K562 (cell line): Measurements from ENCODE around the gene C13orf42. TPM values are rescaled to one million over a fixed set of nuclear protein-coding genes. Genes with fewer than 3 reads are reported as not detected.

Experiments
- ATAC-seq: fragments of 200-7000 bp; cut with Tn5 transposase; 3 replicates; pipeline ENCODE4 v1.9.1; 2020; ENCODE audit warnings: moderate library complexity
- BruUV-seq: library from RNA; stranded (reverse); fragments of 400-500 nt; replicated peaks from 2 replicates; lab custom pipeline; 2021; lab: Mats Ljungman, UMichigan
- CTCF ChIA-PET: fragments of 300-600 bp; formaldehyde crosslinking; extraction: SDS; loops from one replicate; lab custom pipeline; 2021; ENCODE audit warnings: low intra/inter-chr PET ratio; lab: Yijun Ruan, JAX
- POLR2A ChIA-PET: fragments of 300-600, 350-650 bp; sonication (Branson Sonifier 250); formaldehyde crosslinking; extraction: SDS; loops from one replicate; lab custom pipeline; 2021; ENCODE audit warnings: antibody characterized with exemption, inconsistent platforms; lab: Yijun Ruan, JAX
- DNase-seq, 4 experiments: peaks; one replicate each; pipeline versions ENCODE4 v3.0.0 to v3.0.0-alpha.2; 2011 to 2018; ENCODE audit warnings: low spot score in 3 of 4, mixed read lengths in 3 of 4; ENCODE audit errors: extremely low read depth in 1 of 4
- FAIRE-seq: peaks from 2 replicates; lab custom pipeline; 2011; peaks lifted over from hg19 to GRCh38; lab: Jason Lieb, UNC
- H2AFZ ChIP-seq: 2 replicates; pipeline ENCODE4 v1.6.0; 2011; ENCODE audit warnings: low read depth, low read length, control low read depth, inconsistent platforms
- H3K27ac ChIP-seq: fragments of 200-600 bp; 3 replicates; pipeline ENCODE4 v1.8.0; 2011; ENCODE audit warnings: low read depth, mild to moderate bottlenecking, control low read depth, inconsistent platforms, low read length, moderate library complexity, mixed read lengths; ENCODE audit errors: extremely low read depth
- H3K27me3 ChIP-seq, 2 experiments: fragments of 300-600 bp in 1 of 2; 2 replicates in 1 of 2; 3 replicates in 1 of 2; pipeline versions ENCODE4 v1.6.0 to v1.8.0; 2011; ENCODE audit warnings: inconsistent platforms in 2 of 2, low read length in 2 of 2, mild to moderate bottlenecking in 1 of 2, mixed read lengths in 1 of 2, moderate library complexity in 1 of 2; ENCODE audit not compliant: control insufficient read depth in 2 of 2, insufficient read depth in 2 of 2
- H3K36me3 ChIP-seq: fragments of 300-600 bp; 3 replicates; pipeline ENCODE4 v1.8.0; 2011; ENCODE audit warnings: mild to moderate bottlenecking, low read length, inconsistent platforms; ENCODE audit not compliant: control insufficient read depth, insufficient read depth
- H3K4me1 ChIP-seq, 2 experiments: fragments of 200-600 bp in 1 of 2; replicated peaks in 1 of 2; 2 replicates in 1 of 2; 3 replicates in 1 of 2; pipeline versions ENCODE4 v1.5.1 to v1.8.0; 2011; ENCODE audit warnings: inconsistent platforms in 2 of 2, low read length in 2 of 2, mild to moderate bottlenecking in 1 of 2, mixed read lengths in 1 of 2, moderate library complexity in 1 of 2; ENCODE audit not compliant: control insufficient read depth in 2 of 2, insufficient read depth in 2 of 2
- H3K4me2 ChIP-seq: 2 replicates; pipeline ENCODE4 v1.6.1; 2011; ENCODE audit warnings: low read length, control low read depth, inconsistent platforms, mixed read lengths; ENCODE audit not compliant: insufficient read depth
- H3K4me3 ChIP-seq: fragments of 200-600 bp; sonication (generic), shearing (Covaris generic); 2 replicates; pipeline ENCODE4 v1.5.1; 2016; ENCODE audit warnings: control low read depth, inconsistent platforms
- H3K79me2 ChIP-seq: fragments of 200-600 bp; 3 replicates; pipeline ENCODE4 v1.8.0; 2011; ENCODE audit warnings: low read length, inconsistent platforms; ENCODE audit not compliant: control insufficient read depth, insufficient read depth
- H3K9ac ChIP-seq, 2 experiments: 2 replicates each; pipeline versions ENCODE4 v1.6.0 to v1.6.1; 2011; ENCODE audit warnings: low read depth in 2 of 2, low read length in 2 of 2, control low read depth in 1 of 2, inconsistent platforms in 1 of 2, mild to moderate bottlenecking in 1 of 2, mixed read lengths in 1 of 2; ENCODE audit not compliant: insufficient read depth in 1 of 2
- H3K9me1 ChIP-seq: one replicate; pipeline ENCODE4 v1.6.0; 2011; ENCODE audit warnings: inconsistent platforms, mild to moderate bottlenecking, low read length, moderate library complexity; ENCODE audit not compliant: control insufficient read depth, insufficient read depth
- H3K9me3 ChIP-seq: replicated peaks from 2 replicates; pipeline ENCODE4 v1.5.1; 2011; ENCODE audit warnings: low read depth, low read length, inconsistent platforms; ENCODE audit not compliant: control insufficient read depth, insufficient read depth
- H4K20me1 ChIP-seq: replicated peaks from 2 replicates; pipeline ENCODE4 v1.6.1; 2011; ENCODE audit warnings: low read length, inconsistent platforms, mixed read lengths; ENCODE audit not compliant: control insufficient read depth, insufficient read depth
- CBX1 ChIP-seq: sonication (generic); IDR thresholded peaks from 2 replicates; pipeline ENCODE4 v1.6.1; 2016; ENCODE audit warnings: antibody characterized with exemption, low read depth, mild to moderate bottlenecking
- CBX3 ChIP-seq, 2 experiments: IDR thresholded peaks; 1 replicate in 1 of 2; 2 replicates in 1 of 2; pipeline ENCODE4 v1.6.1; 2012; ENCODE audit warnings: inconsistent platforms in 2 of 2, low read length in 2 of 2, borderline replicate concordance in 1 of 2, control low read depth in 1 of 2
- ELK1 ChIP-seq: sonication (generic); formaldehyde crosslinking; IDR thresholded peaks from 2 replicates; pipeline ENCODE4 v1.8.1; 2022; ENCODE audit warnings: missing genetic modification reagents
- MBD1 ChIP-seq: fragments of 250-450 bp; sonication (Bioruptor Pico); IDR thresholded peaks from 2 replicates; pipeline ENCODE4 v1.8.0; 2022; ENCODE audit warnings: inconsistent platforms
- ZNF766 ChIP-seq: fragments of 200-800 bp; sonication (Bioruptor generic); conservative IDR thresholded peaks from 2 replicates; pipeline ENCODE4 v1.6.1; 2016; ENCODE audit warnings: missing genetic modification characterization, missing compliant biosample characterization
- WGBS: fragments of 100-300 bp; shearing (Covaris generic); methylation state at CpG from one replicate; pipeline ENCODE4 v1.1.6; 2016; ENCODE audit warnings: low coverage, mixed read lengths; ENCODE audit not compliant: insufficient coverage; ENCODE audit errors: missing lambda C conversion rate; 5-methylcytosine and 5-hydroxymethylcytosine counted together
- in situ Hi-C: fragments of 300-500 bp; cut with MboI; formaldehyde crosslinking; loops from 4 replicates; pipeline ENCODE4 v1.15.0; 2018; ENCODE audit warnings: inconsistent platforms, mixed read lengths
- intact Hi-C: fragments of 100-400 bp; cut with micrococcal nuclease; formaldehyde crosslinking; loops from 2 replicates; pipeline ENCODE4 v1.14.2; 2022
- polyA plus RNA-seq, 8 experiments: library from polyadenylated mRNA; depleted of rRNA in 4 of 8; stranded (reverse) in 5 of 8; unstranded in 3 of 8; fragments of >200 nt; fragmentation: Nextera tagmentation in 2 of 8; fragmentation: Illumina TruSeq in 1 of 8; extraction: Ambion mirVana in 2 of 8; extraction: Trizol in 1 of 8; gene quantifications; 2 replicates each; pipeline versions ENCODE4 v1.2.1 to v1.2.3, GENCODE V29; 2011 to 2014; ENCODE audit warnings: inconsistent platforms in 1 of 8, missing spikeins in 1 of 8
- total RNA-seq, 7 experiments: library from RNA; depleted of rRNA in 6 of 7; stranded (reverse); fragments of >200 nt in 6 of 7; fragmentation: Illumina TruSeq in 2 of 7; extraction: Trizol in 2 of 7; gene quantifications; 2 replicates each; pipeline versions ENCODE4 v1.2.1 to v1.2.3, GENCODE V29; 2011 to 2021; ENCODE audit warnings: low replicate concordance in 1 of 7

The C13orf42 gene
- total and polyA plus RNA-seq, 9 of the 15 experiments (the other 6 are each of a cell fraction or from before 2014, with no cell fraction given): 0.18 TPM; not detected in 8

DNA sequence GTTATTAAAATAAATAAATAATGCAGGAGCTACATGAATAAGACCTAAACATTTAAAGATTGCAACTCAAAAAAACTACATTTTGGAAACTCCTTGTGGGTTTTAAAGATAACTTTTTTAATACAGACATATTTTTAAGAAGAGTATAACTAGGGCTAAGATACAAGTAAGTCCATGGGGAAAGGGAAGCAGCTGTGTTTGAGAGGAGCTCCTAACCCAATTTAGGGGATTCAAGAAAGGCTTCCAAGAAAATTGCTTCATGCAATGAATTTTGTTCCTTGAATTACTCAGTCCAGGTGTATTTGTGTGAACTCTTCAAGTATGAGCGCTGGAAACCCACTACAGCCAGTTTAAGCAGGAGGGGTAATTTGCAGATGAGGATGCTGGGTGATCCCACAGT lies 44.1 kb upstream of the C13orf42 start:
- FAIRE-seq (no peak), ATAC-seq (no peak), DNase-seq (no peak)
- H3K36me3 ChIP-seq: no peaks in the 10 kb centered on the region
- BruUV-seq: no TSS peak
- CTCF ChIA-PET: no interaction called here
- peaks cover 0 to 6% of the 10 kb centered on the region in 2 experiments; a peak in 3 of 5 replicates for H3K4me1 ChIP-seq
- no peak overlapping the region for H3K4me3 ChIP-seq
- H3K9ac ChIP-seq: no peak overlapping the region
- no peak overlapping the region for H3K4me2 ChIP-seq
- intact Hi-C loops (no loop called here), in situ Hi-C loops (no loop called here)
- POLR2A ChIA-PET: no interaction called here
- no peaks in the 10 kb centered on the region for H3K79me2 ChIP-seq
- no peaks in the 10 kb centered on the region for H4K20me1 ChIP-seq
- H3K9me3 ChIP-seq: no peaks in the 10 kb centered on the region
- H3K27me3 ChIP-seq: no peaks in the 10 kb centered on the region; a peak in 2 of 5 replicates
- H2AFZ ChIP-seq: no peak overlapping the region
- WGBS: 0% methylated on average over 1 of the region's 1 CpG
- no peak overlapping the region for H3K27ac ChIP-seq
- no peak for TF ChIP-seq ELK1 (CRISPR knock-in tag)
- TF ChIP-seq CBX3 (IDR thresholded peaks at IDR 0.05; ENCODE audit: borderline replicate concordance in 1 of 2, low read length in 2 of 2): no peak
- no peak for TF ChIP-seq ZNF766 (CRISPR knock-in tag)
- no peak for TF ChIP-seq MBD1
- TF ChIP-seq CBX1: no peak
- no peaks in the 10 kb centered on the region for H3K9me1 ChIP-seq
